VCaP (cell line): ENCODE data around the gene GPHA2.

Experiments
- H3K27ac ChIP-seq: fragments of 450-650 bp; 2 replicates; pipeline ENCODE4 v1.5.1; 2017
- TF ChIP-seq, protein P1 (sequence below): fragments of 450-650 bp; conservative IDR thresholded peaks from 2 replicates; pipeline ENCODE4 v1.5.1; 2017; ENCODE audit warnings: mild to moderate bottlenecking, moderate library complexity

The GPHA2 gene

GRCh38 chr11:64967375-64967774 lies 31.7 kb upstream of the GPHA2 start:
- H3K27ac ChIP-seq = no peak overlapping the region
- TF ChIP-seq, protein P1, sequence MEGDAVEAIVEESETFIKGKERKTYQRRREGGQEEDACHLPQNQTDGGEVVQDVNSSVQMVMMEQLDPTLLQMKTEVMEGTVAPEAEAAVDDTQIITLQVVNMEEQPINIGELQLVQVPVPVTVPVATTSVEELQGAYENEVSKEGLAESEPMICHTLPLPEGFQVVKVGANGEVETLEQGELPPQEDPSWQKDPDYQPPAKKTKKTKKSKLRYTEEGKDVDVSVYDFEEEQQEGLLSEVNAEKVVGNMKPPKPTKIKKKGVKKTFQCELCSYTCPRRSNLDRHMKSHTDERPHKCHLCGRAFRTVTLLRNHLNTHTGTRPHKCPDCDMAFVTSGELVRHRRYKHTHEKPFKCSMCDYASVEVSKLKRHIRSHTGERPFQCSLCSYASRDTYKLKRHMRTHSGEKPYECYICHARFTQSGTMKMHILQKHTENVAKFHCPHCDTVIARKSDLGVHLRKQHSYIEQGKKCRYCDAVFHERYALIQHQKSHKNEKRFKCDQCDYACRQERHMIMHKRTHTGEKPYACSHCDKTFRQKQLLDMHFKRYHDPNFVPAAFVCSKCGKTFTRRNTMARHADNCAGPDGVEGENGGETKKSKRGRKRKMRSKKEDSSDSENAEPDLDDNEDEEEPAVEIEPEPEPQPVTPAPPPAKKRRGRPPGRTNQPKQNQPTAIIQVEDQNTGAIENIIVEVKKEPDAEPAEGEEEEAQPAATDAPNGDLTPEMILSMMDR = no peak

DNA sequence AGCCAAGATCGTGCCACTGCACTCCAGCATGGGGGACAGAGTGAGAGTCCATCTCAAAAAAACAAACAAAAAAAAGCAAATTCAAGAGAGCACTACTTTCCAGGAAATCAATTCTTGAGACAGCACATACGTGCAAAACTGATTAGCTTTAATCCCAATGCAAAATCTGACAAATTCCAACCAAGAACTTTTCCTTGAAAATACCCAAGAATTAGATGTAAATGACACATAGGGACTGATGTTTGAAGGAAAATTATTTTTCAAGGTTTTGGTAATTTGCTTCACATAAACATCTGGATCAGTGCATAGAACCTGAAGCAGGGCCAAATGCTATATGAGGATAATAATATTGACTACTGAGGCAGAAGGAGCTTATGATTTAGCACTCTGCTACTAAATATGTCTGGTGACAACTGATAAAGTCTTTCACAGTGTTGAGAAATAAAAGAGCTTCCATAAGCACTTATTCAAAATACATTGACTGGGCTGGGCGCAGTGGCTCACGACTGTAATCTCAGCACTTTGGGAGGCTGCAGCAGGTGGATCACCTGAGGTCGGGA lies 27.5 kb upstream of the GPHA2 start:
- TF ChIP-seq, protein P1 = no peak
- no peak overlapping the region for H3K27ac ChIP-seq

- TF ChIP-seq, protein P1 = no peak
- H3K27ac ChIP-seq = no peak overlapping the region
Observed at GRCh38 chr11:64960719-64961118, 25.0 kb upstream of the GPHA2 start.

DNA sequence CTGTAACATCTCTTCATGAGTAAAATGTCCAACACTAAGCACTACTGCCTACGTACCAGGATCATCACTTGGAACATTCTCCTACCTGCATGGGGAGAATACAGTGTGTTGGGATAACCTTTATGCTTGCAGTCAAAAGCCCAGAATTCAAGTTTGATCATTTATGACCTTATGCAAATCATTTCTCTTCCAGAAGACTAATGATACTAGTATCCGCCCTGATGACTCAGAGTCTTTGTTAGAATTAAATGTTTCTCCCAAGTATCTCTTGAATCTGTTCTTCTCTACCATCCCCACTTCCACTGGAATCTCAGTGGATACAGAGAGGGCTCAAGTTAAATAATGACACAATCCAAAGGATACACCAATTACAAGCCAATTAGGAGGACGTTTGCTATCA lies 23.8 kb upstream of the GPHA2 start:
- H3K27ac ChIP-seq = no peak overlapping the region
- TF ChIP-seq, protein P1 = no peak

- no peak overlapping the region for H3K27ac ChIP-seq
- TF ChIP-seq, protein P1 = no peak
Observed at GRCh38 chr11:64954201-64954600, 18.5 kb upstream of the GPHA2 start.

GRCh38 chr11:64951529-64951928 lies 15.8 kb upstream of the GPHA2 start:
- TF ChIP-seq, protein P1 = no peak
- H3K27ac ChIP-seq = no peak overlapping the region

DNA sequence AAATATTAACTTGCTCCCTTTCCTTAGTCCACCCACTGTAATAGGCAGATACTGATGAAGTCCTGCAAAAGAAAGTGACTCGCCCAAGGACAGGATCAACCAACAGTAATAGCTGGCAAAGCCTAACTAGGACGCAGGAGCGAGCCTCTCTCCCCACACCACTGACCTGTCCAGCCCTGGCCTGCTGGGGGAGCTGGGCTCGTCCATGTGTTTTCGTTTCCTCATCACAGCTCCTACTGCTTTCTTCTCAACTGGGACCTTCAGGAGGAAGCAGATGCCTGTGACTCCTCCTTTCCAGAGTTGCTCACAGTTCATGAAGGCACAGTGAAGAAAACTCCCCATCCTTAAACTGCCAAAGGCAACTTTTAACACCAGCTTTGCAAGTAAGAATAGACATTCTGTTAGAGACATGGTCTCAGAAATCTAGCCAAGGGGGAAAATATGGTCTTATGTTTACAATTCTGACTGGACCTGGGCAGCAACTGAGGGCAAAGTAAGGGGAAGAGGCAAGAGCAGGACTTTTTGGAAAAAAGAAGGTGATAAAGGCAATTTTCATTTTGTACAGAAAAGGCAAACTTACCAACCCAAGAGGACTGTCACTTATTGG lies 11.6 kb upstream of the GPHA2 start:
- TF ChIP-seq, protein P1 = no peak
- H3K27ac ChIP-seq = no peak overlapping the region
